SK-N-SH (cell line): Measurements from ENCODE around the gene STK32C. TPM values are rescaled to one million over a fixed set of nuclear protein-coding genes. Genes with fewer than 3 reads are reported as not detected.
"Not testable (repeated sequence)": the region's sequence is repeated elsewhere in the genome, so short reads cannot be mapped to it uniquely, and the experiment has no call there.

Source experiments
- CTCF ChIA-PET: fragments of 300-600, 350-600 bp; formaldehyde crosslinking; extraction: SDS; loops from one replicate; lab custom pipeline; 2021; lab: Yijun Ruan, JAX
- POLR2A ChIA-PET: fragments of 350-600 bp; sonication (Branson Sonifier 250); formaldehyde crosslinking; extraction: SDS; loops from one replicate; lab custom pipeline; 2020; ENCODE audit warnings: antibody characterized with exemption, inconsistent platforms; lab: Yijun Ruan, JAX
- DNase-seq: peaks from one replicate; pipeline ENCODE4 v3.0.0; 2012
- H2AFZ ChIP-seq: fragments of 200-600 bp; sonication (generic); 2 replicates; pipeline ENCODE4 v1.8.1; 2016; ENCODE audit warnings: antibody characterized with exemption, mild to moderate bottlenecking, low read depth
- H3F3A ChIP-seq: fragments of 200-600 bp; sonication (generic); replicated peaks from 2 replicates; pipeline ENCODE3; 2016; ENCODE audit warnings: antibody characterized with exemption, mild to moderate bottlenecking; ENCODE audit not compliant: insufficient read depth
- H3K27ac ChIP-seq, 2 experiments: fragments of 200-500 bp in 1 of 2; fragments of 200-600 bp in 1 of 2; sonication (Bioruptor generic) in 1 of 2; sonication (generic), shearing (Covaris generic) in 1 of 2; 2 replicates each; pipeline versions ENCODE4 v1.5.1 to v1.6.1; 2014 to 2016; ENCODE audit warnings: low read depth in 2 of 2, inconsistent platforms in 1 of 2, low read length in 1 of 2, mild to moderate bottlenecking in 1 of 2, mixed read lengths in 1 of 2
- H3K27me3 ChIP-seq: fragments of 200-600 bp; sonication (generic), shearing (Covaris generic); 2 replicates; pipeline ENCODE4 v1.6.1; 2016; ENCODE audit warnings: mixed run types; ENCODE audit not compliant: insufficient read depth
- H3K36me3 ChIP-seq, 2 experiments: fragments of 200-500 bp in 1 of 2; fragments of 200-600 bp in 1 of 2; sonication (Bioruptor generic) in 1 of 2; sonication (generic) in 1 of 2; replicated peaks in 1 of 2; 2 replicates each; pipeline versions ENCODE3 to v1.5.1; 2014 to 2016; ENCODE audit warnings: low read length in 1 of 2, mild to moderate bottlenecking in 1 of 2; ENCODE audit not compliant: insufficient read depth in 2 of 2, control insufficient read depth in 1 of 2
- H3K4me1 ChIP-seq, 2 experiments: fragments of 200-500 bp in 1 of 2; fragments of 200-600 bp in 1 of 2; sonication (Bioruptor generic) in 1 of 2; sonication (generic), shearing (Covaris generic) in 1 of 2; 2 replicates each; pipeline versions ENCODE4 v1.5.1 to v1.6.1; 2014 to 2016; ENCODE audit warnings: low read depth in 1 of 2, low read length in 1 of 2, mixed run types in 1 of 2; ENCODE audit not compliant: insufficient read depth in 2 of 2, control insufficient read depth in 1 of 2
- H3K4me2 ChIP-seq: fragments of 200-600 bp; sonication (generic), shearing (Covaris generic); 2 replicates; pipeline ENCODE4 v1.6.1; 2017; ENCODE audit warnings: mixed run types
- H3K4me3 ChIP-seq, 2 experiments: fragments of 200-500 bp in 1 of 2; fragments of 200-600 bp in 1 of 2; sonication (Bioruptor generic) in 1 of 2; sonication (generic), shearing (Covaris generic) in 1 of 2; 2 replicates each; pipeline versions ENCODE4 v1.5.1 to v1.8.1; 2014 to 2016; ENCODE audit warnings: low read depth in 2 of 2, inconsistent platforms in 1 of 2, low read length in 1 of 2, mild to moderate bottlenecking in 1 of 2, mixed read lengths in 1 of 2, moderate library complexity in 1 of 2
- H3K79me2 ChIP-seq: fragments of 200-600 bp; sonication (generic); 2 replicates; pipeline ENCODE4 v1.8.1; 2017; ENCODE audit warnings: mild to moderate bottlenecking; ENCODE audit not compliant: insufficient read depth
- H3K9ac ChIP-seq: fragments of 200-600 bp; sonication (generic); 2 replicates; pipeline ENCODE4 v1.6.1; 2017; ENCODE audit warnings: mixed run types
- H3K9me2 ChIP-seq: fragments of 200-600 bp; sonication (generic); 2 replicates; pipeline ENCODE4 v1.6.1; 2017; ENCODE audit warnings: mixed run types
- H3K9me3 ChIP-seq: fragments of 200-600 bp; sonication (generic); 2 replicates; pipeline ENCODE4 v1.6.1; 2017; ENCODE audit warnings: mixed run types, mild to moderate bottlenecking, moderate library complexity
- H4K20me1 ChIP-seq: fragments of 200-600 bp; sonication (generic); 2 replicates; pipeline ENCODE4 v1.6.1; 2017; ENCODE audit warnings: mild to moderate bottlenecking, mixed run types; ENCODE audit not compliant: insufficient read depth
- CHD2 ChIP-seq: fragments of 150-350 bp; IDR thresholded peaks from 2 replicates; pipeline ENCODE4 v1.6.1; 2018; ENCODE audit warnings: low read length; ENCODE audit not compliant: partially characterized antibody
- ELF1 ChIP-seq: IDR thresholded peaks from 2 replicates; pipeline ENCODE4 v1.4.0; 2012
- EZH2phosphoT487 ChIP-seq: fragments of 200-600 bp; sonication (generic); IDR thresholded peaks from 2 replicates; pipeline ENCODE4 v1.6.1; 2017; ENCODE audit warnings: low read depth, mixed run types, mild to moderate bottlenecking, antibody characterized with exemption, moderate library complexity, borderline replicate concordance
- FOXM1 ChIP-seq: IDR thresholded peaks from 2 replicates; pipeline ENCODE4 v1.4.0; 2012; ENCODE audit warnings: low read depth, mild to moderate bottlenecking
- GABPA ChIP-seq: IDR thresholded peaks from 2 replicates; pipeline ENCODE4 v1.4.0; 2012; ENCODE audit warnings: low read depth, mild to moderate bottlenecking
- GATA2 ChIP-seq: sonication (generic); formaldehyde crosslinking; IDR thresholded peaks from 2 replicates; pipeline ENCODE4 v1.5.0; 2020; ENCODE audit warnings: mild to moderate bottlenecking, missing genetic modification reagents
- RFX5 ChIP-seq: IDR thresholded peaks from 2 replicates; pipeline ENCODE4 v1.6.1; 2012; ENCODE audit warnings: mild to moderate bottlenecking, improper control_type of control experiment, low read length
- SMC3 ChIP-seq: IDR thresholded peaks from 2 replicates; pipeline ENCODE4 v1.6.1; 2012; ENCODE audit warnings: low read depth, low read length, improper control_type of control experiment
- TAF1 ChIP-seq: IDR thresholded peaks from 2 replicates; pipeline ENCODE4 v1.6.1; 2012; ENCODE audit warnings: low read depth, mild to moderate bottlenecking, low read length, moderate library complexity, borderline replicate concordance
- TCF12 ChIP-seq: IDR thresholded peaks from 2 replicates; pipeline ENCODE4 v1.4.0; 2012
- WGBS: methylation state at CpG from one replicate; pipeline ENCODE4 v1.1.6; 2017; ENCODE audit warnings: low lambda C conversion rate; 5-methylcytosine and 5-hydroxymethylcytosine counted together
- polyA plus RNA-seq, 3 experiments: library from polyadenylated mRNA; depleted of rRNA; stranded (reverse); fragments of >200 nt; gene quantifications; 2 replicates each; pipeline ENCODE4 v1.2.3, GENCODE V29; 2012
- TF ChIP-seq, protein P1 (sequence below): fragments of 150-350 bp; IDR thresholded peaks from 2 replicates; pipeline ENCODE4 v1.6.1; 2016; ENCODE audit warnings: mild to moderate bottlenecking, low read depth, low read length
- TF ChIP-seq, protein P2 (sequence below): IDR thresholded peaks from 2 replicates; pipeline ENCODE4 v1.6.1; 2012; ENCODE audit warnings: mild to moderate bottlenecking, low read depth, low read length, moderate library complexity
- TF ChIP-seq, protein P3 (sequence below): IDR thresholded peaks from 2 replicates; pipeline ENCODE4 v1.4.0; 2012; ENCODE audit warnings: low read depth, borderline replicate concordance

STK32C gene
- polyA plus RNA-seq, 1 of the 3 experiments (the other 2 are of a cell fraction), result 27.8 TPM

DNA sequence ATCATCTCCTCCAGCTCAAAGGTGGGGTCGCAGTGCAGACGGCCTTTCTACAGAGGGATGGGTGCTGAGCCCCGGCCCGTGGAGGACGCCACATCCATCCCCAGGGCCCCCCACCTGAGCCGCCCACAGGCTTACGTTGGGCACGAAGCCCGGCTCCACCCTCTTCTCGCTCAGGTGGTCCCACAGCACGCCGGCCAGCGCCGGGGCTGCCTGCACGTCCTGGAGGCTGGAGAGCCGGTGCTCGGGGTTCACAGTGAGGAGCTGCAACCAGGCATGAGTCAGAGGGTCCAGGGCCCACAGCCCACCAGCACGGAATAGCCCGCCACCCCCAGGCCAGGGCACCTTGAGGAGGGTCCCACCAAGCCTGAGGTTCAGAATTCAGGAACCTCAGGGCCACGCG lies 85.0 kb downstream of the STK32C start:
- WGBS, result 62% methylated on average over 6 of the region's 21 CpGs
- Histone ChIP-seq H3K4me2 (no peak overlapping the region), H3K9me3 (no peaks in the 10 kb centered on the region), H3F3A (no peaks in the 10 kb centered on the region)
- TF ChIP-seq GATA2 (CRISPR knock-in tag) (no peak), TAF1 (no peak)
- TF ChIP-seq, protein P1, sequence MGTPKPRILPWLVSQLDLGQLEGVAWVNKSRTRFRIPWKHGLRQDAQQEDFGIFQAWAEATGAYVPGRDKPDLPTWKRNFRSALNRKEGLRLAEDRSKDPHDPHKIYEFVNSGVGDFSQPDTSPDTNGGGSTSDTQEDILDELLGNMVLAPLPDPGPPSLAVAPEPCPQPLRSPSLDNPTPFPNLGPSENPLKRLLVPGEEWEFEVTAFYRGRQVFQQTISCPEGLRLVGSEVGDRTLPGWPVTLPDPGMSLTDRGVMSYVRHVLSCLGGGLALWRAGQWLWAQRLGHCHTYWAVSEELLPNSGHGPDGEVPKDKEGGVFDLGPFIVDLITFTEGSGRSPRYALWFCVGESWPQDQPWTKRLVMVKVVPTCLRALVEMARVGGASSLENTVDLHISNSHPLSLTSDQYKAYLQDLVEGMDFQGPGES, result no peak
- TF ChIP-seq, all 33 proteins: peak for 0
- Histone ChIP-seq H3K27me3 (no peaks in the 10 kb centered on the region), H3K79me2 (no peaks in the 10 kb centered on the region), H3K36me3 (no peaks in the 10 kb centered on the region), H4K20me1 (no peaks in the 10 kb centered on the region), H3K27ac (no peak overlapping the region), H3K9me2 (no peaks in the 10 kb centered on the region), H3K9ac (no peak overlapping the region), H2AFZ (no peak overlapping the region), H3K4me3 (no peak overlapping the region), H3K4me1 (peaks cover 0 to 7% of the 10 kb centered on the region in 2 experiments; a peak in 1 of 4 replicates)
- POLR2A ChIA-PET, result no interaction called here
- CTCF ChIA-PET, result interaction anchor here (0.5 to 4.3 kb wide), 20 partner anchors 10 to 416 kb away, joined by 3 to 41 read pairs (median 4); partner anchors contain the start of gene LRRC27
- no peak for DNase-seq

DNA sequence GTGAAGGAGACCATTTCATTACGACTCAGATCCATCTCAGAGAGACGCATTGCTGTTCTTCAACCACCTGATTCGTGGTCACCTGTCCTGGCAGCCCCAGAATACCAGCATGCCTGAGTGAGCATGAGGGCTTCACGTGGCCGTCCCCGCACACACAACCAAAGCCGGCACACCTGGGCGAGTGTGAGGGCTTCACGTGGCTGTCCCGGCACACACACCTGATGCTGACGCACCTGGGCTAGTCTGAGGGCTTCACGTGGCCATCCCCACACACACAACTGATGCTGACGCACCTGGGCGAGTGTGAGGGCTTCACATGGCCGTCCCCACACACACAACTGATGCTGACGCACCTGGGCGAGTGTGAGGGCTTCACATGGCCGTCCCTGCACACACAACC lies 86.8 kb downstream of the STK32C start:
- H3K36me3 ChIP-seq, H3K4me3 ChIP-seq, DNase-seq, H3K4me2 ChIP-seq, H3K4me1 ChIP-seq, H3K9me2 ChIP-seq, CTCF ChIA-PET, H3K9me3 ChIP-seq, H2AFZ ChIP-seq, H3K9ac ChIP-seq, H4K20me1 ChIP-seq, H3K27ac ChIP-seq, H3K79me2 ChIP-seq, H3K27me3 ChIP-seq, POLR2A ChIA-PET, H3F3A ChIP-seq: not testable (repeated sequence)
- 71% methylated on average over 7 of the region's 18 CpGs for WGBS

DNA sequence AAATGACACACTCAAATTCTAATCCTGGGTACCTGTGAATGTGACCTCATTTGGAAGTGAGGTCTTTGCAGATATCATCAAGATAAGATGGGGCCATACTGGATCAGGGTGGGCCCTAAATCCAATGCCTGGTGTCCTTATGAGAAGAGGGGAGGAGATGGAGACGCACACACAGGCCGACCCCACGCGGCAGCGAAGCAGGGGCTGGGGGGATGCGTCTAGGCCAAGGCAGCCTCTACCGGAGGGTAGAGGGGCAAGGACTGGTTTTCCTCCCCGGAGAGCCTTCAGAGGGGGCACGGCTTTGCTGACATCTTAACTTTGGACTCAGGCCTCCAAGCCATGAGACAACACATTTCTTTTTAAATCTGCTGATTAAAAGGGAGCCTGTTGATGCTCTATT lies 87.7 kb downstream of the STK32C start:
- Histone ChIP-seq H3F3A (no peaks in the 10 kb centered on the region), H3K27me3 (no peaks in the 10 kb centered on the region), H2AFZ (no peak overlapping the region), H3K27ac (no peak overlapping the region), H3K9me3 (no peaks in the 10 kb centered on the region), H3K9ac (no peak overlapping the region), H3K9me2 (no peaks in the 10 kb centered on the region), H3K4me2 (no peak overlapping the region), H3K4me1 (peaks cover 0 to 7% of the 10 kb centered on the region in 2 experiments; a peak in 1 of 4 replicates), H4K20me1 (no peaks in the 10 kb centered on the region), H3K79me2 (no peaks in the 10 kb centered on the region), H3K36me3 (no peaks in the 10 kb centered on the region), H3K4me3 (no peak overlapping the region)
- DNase-seq, result no peak
- ChIA-PET POLR2A (no interaction called here), CTCF (interaction anchor here (1.4 kb wide), 1 partner anchor 141 kb away, joined by 4 read pairs; no protein-coding TSS in a partner anchor)
- 85% methylated on average over 9 of the region's 9 CpGs for WGBS
- TF ChIP-seq CHD2 (no peak), TCF12 (no peak), GABPA (no peak), ELF1 (no peak), FOXM1 (no peak), SMC3 (no peak), EZH2phosphoT487 (no peak), RFX5 (no peak)
- TF ChIP-seq, protein P2, sequence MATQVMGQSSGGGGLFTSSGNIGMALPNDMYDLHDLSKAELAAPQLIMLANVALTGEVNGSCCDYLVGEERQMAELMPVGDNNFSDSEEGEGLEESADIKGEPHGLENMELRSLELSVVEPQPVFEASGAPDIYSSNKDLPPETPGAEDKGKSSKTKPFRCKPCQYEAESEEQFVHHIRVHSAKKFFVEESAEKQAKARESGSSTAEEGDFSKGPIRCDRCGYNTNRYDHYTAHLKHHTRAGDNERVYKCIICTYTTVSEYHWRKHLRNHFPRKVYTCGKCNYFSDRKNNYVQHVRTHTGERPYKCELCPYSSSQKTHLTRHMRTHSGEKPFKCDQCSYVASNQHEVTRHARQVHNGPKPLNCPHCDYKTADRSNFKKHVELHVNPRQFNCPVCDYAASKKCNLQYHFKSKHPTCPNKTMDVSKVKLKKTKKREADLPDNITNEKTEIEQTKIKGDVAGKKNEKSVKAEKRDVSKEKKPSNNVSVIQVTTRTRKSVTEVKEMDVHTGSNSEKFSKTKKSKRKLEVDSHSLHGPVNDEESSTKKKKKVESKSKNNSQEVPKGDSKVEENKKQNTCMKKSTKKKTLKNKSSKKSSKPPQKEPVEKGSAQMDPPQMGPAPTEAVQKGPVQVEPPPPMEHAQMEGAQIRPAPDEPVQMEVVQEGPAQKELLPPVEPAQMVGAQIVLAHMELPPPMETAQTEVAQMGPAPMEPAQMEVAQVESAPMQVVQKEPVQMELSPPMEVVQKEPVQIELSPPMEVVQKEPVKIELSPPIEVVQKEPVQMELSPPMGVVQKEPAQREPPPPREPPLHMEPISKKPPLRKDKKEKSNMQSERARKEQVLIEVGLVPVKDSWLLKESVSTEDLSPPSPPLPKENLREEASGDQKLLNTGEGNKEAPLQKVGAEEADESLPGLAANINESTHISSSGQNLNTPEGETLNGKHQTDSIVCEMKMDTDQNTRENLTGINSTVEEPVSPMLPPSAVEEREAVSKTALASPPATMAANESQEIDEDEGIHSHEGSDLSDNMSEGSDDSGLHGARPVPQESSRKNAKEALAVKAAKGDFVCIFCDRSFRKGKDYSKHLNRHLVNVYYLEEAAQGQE, result no peak
- TF ChIP-seq, protein P3, sequence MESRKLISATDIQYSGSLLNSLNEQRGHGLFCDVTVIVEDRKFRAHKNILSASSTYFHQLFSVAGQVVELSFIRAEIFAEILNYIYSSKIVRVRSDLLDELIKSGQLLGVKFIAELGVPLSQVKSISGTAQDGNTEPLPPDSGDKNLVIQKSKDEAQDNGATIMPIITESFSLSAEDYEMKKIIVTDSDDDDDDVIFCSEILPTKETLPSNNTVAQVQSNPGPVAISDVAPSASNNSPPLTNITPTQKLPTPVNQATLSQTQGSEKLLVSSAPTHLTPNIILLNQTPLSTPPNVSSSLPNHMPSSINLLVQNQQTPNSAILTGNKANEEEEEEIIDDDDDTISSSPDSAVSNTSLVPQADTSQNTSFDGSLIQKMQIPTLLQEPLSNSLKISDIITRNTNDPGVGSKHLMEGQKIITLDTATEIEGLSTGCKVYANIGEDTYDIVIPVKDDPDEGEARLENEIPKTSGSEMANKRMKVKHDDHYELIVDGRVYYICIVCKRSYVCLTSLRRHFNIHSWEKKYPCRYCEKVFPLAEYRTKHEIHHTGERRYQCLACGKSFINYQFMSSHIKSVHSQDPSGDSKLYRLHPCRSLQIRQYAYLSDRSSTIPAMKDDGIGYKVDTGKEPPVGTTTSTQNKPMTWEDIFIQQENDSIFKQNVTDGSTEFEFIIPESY, result no peak
- TF ChIP-seq, protein P1, result no peak
